K562 (cell line): Measurements from ENCODE around the gene OMA1.

Source experiments
- CTCF ChIP-seq, 3 experiments: IDR thresholded peaks in 2 of 3; conservative IDR thresholded peaks in 1 of 3; 2 replicates each; pipeline ENCODE4 v1.5.1; 2011 to 2012; ENCODE audit warnings: low read length in 3 of 3, mild to moderate bottlenecking in 3 of 3, control low read depth in 2 of 3, improper control_type of control experiment in 1 of 3, inconsistent platforms in 1 of 3, low read depth in 1 of 3, mixed read lengths in 1 of 3, moderate library complexity in 1 of 3; ENCODE audit not compliant: insufficient read depth in 2 of 3
- GABPA ChIP-seq: fragments of 200-800 bp; sonication (Bioruptor generic); conservative IDR thresholded peaks from 2 replicates; pipeline ENCODE4 v1.6.1; 2016; ENCODE audit warnings: low read depth, missing genetic modification characterization, missing compliant biosample characterization
- POLR2A ChIP-seq: fragments of 450-650 bp; conservative IDR thresholded peaks from 2 replicates; pipeline ENCODE4 v1.6.1; 2016
- PTRF ChIP-seq: fragments of 450-650 bp; IDR thresholded peaks from 2 replicates; pipeline ENCODE4 v1.6.1; 2016; ENCODE audit warnings: mild to moderate bottlenecking, missing genetic modification characterization, missing compliant biosample characterization
- RBM22 ChIP-seq: fragments of 200-400 bp; formaldehyde crosslinking; IDR thresholded peaks from 2 replicates; pipeline ENCODE4 v1.6.1; 2018; ENCODE audit warnings: low read length, low read depth; ENCODE audit not compliant: poor library complexity, severe bottlenecking
- SAP30 ChIP-seq: fragments of 200-600 bp; sonication (generic); IDR thresholded peaks from 2 replicates; pipeline ENCODE4 v1.6.1; 2012; ENCODE audit warnings: borderline replicate concordance, low read depth, mild to moderate bottlenecking, moderate library complexity, low read length, control low read depth, inconsistent platforms; ENCODE audit not compliant: insufficient read depth, poor library complexity, severe bottlenecking
- SOX6 ChIP-seq: fragments of 450-650 bp; IDR thresholded peaks from 2 replicates; pipeline ENCODE4 v1.6.1; 2014; ENCODE audit warnings: mild to moderate bottlenecking
- TFAP4 ChIP-seq: sonication (generic); formaldehyde crosslinking; IDR thresholded peaks from 2 replicates; pipeline ENCODE4 v1.8.0; 2022; ENCODE audit warnings: missing genetic modification reagents, mild to moderate bottlenecking, moderate library complexity, borderline replicate concordance
- USF2 ChIP-seq: sonication (generic); formaldehyde crosslinking; IDR thresholded peaks from 2 replicates; pipeline ENCODE4 v1.5.0; 2020; ENCODE audit warnings: missing genetic modification reagents
- ZBTB9 ChIP-seq: fragments of 450-650 bp; formaldehyde crosslinking; IDR thresholded peaks from 2 replicates; pipeline ENCODE4 v1.4.0; 2020; ENCODE audit warnings: mild to moderate bottlenecking, moderate library complexity
- ZKSCAN3 ChIP-seq: fragments of 250-450 bp; sonication (Bioruptor Pico); IDR thresholded peaks from 2 replicates; pipeline ENCODE4 v1.4.0; 2020
- ZNF561 ChIP-seq: fragments of 450-650 bp; formaldehyde crosslinking; conservative IDR thresholded peaks from 2 replicates; pipeline ENCODE4 v1.4.0; 2020; ENCODE audit warnings: mild to moderate bottlenecking, moderate library complexity

GRCh38 chr1:58465176-58465575 lies 81.3 kb downstream of the OMA1 start:
- no peak for TF ChIP-seq GABPA (tag)
- TF ChIP-seq PTRF (tag): no peak
- no peak for TF ChIP-seq ZKSCAN3 (CRISPR knock-in tag)
- TF ChIP-seq SAP30: no peak
- TF ChIP-seq RBM22: no peak
- no peak for TF ChIP-seq USF2
- TF ChIP-seq SOX6: no peak
- TF ChIP-seq TFAP4: no peak
- no peak for TF ChIP-seq ZBTB9 (CRISPR knock-in tag)
- no peak for TF ChIP-seq POLR2A
- no peak for TF ChIP-seq ZNF561 (CRISPR knock-in tag)
- no peak for TF ChIP-seq CTCF (IDR thresholded peaks at IDR 0.05 in 2 of 3, conservative IDR thresholded peaks at IDR 0.05 in 1 of 3; ENCODE audit: insufficient read depth in 2 of 3, low read depth in 1 of 3, low read length in 3 of 3)
